GM19240 (cell line): ENCODE results near the gene TCF3.
"Not testable (repeated sequence)": the region's sequence is repeated elsewhere in the genome, so short reads cannot be mapped to it uniquely, and the experiment has no call there.

Source experiments
- DNase-seq: peaks from one replicate; pipeline ENCODE4 v3.0.0; 2011; ENCODE audit warnings: low spot score; ENCODE audit not compliant: insufficient read length

TCF3 gene

DNA sequence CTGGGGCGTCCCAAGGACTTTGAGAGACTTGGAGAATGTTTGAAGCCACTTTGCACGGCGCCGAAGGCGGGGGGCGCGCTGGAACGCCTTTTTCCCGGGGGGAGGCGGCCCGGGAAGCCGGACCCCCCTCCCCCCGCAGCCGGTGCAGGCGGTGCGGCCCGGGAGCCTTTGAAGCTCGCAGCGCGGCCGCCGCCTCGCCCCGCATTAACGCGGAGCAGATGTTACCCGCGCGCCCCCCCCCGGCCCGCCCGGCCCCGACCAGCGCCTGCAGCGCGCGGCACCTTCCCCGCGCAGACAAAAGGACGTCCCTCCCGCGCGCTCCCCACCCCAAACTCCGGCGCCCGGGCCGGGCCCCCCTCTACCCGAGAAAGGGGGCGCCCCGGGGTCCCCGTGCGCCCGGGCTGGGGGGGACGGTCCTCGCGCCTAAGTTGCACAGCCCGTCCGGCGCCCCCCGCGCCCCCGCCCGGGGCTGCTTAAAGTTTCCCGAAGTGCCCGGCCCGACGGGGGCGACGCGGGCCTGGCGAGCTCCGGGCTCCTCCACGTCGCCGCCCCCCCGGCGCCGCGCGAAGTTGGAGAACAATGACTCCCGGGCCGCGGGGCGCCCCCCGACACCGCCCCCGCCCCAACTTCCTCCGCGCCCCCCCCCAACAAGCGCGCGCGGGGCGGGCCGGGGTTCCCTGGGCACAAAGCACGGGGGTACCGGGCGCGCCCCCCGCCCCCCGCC lies 685 bp downstream of the TCF3 start:
- peak; percentile 32 for DNase-seq

DNA sequence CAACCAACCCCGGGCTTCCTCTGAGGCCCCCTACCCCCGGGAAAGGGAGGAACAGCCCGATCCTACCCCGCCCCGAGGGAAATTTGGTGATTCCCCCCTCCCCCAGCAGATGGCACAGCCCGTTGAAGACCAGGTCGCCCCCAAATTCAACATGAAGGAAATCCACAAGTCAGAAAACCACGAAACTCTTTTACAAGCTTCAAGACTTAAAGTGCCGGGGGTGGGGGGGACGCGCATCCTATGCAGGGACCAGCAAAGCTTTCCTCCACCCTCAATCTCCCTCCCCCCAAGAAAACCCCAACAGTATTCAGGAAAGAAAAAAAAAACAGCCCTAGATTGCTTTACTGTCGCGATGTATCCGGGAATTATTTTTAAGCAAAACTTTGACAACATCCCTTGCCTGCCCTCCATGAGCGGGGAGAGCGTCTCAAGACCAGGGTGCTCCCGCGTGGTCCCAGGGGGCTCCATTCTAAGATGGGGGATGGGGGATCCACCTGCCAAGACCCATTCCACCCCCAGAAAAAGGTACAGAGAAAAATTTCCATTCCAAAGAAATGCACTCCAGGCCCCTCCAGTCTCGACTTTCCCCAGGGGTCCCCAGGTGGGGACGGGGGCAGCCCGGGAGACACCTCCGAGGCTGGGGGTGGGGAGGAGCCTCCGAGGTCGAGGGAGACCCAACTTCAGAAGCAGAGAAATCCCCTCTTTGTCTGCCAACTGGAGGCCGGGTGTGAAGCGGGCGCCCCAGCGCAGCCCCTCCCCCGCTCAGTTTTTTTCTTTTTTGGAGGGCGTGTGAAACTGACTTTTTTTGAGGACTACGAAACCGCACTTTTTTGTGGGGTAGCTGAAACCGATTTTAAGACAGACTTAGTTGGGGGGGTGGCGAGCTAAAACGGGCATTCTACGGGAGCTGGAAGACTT lies 1.5 kb downstream of the TCF3 start:
- peak; percentile 66 for DNase-seq

GRCh38 chr19:1649706-1650649 lies 2.4 kb downstream of the TCF3 start:
- no peak for DNase-seq

GRCh38 chr19:1648920-1649541 lies 3.4 kb downstream of the TCF3 start:
- DNase-seq: peak; percentile 47

- DNase-seq: peak; percentile 91
Observed at GRCh38 chr19:1648459-1648849, 4.0 kb downstream of the TCF3 start.

GRCh38 chr19:1647501-1648458 lies 4.6 kb downstream of the TCF3 start:
- no peak for DNase-seq

- DNase-seq: no peak
Observed at GRCh38 chr19:1646659-1647453, 5.6 kb downstream of the TCF3 start.

DNA sequence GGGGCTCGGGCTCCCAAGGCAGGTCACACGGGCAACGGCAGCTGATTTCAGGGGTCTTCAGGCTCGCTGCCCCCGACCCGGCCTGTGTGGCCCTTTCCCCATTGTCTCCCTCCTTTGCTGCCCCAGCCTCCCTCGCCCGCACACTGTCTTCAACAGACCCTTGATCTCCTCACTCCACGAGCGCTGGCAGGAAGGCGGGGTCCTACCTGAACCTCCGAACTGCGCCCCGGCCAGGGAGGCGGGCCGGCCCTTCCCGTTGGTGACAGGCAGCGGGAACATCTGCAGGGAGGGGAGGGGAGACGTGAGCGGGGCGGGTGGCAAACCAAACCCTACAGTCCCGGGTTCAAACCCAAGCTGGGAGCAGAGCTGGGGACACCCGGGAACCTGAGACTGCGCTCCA lies 6.3 kb downstream of the TCF3 start:
- DNase-seq: no peak

GRCh38 chr19:1645299-1645698 lies 7.1 kb downstream of the TCF3 start:
- no peak for DNase-seq

GRCh38 chr19:1644070-1644469 lies 8.3 kb downstream of the TCF3 start:
- no peak for DNase-seq

GRCh38 chr19:1640893-1641448 lies 11.4 kb downstream of the TCF3 start:
- not testable (repeated sequence) for DNase-seq

- no peak for DNase-seq
Observed at GRCh38 chr19:1636325-1637236, 15.8 kb downstream of the TCF3 start.

- DNase-seq: no peak
Observed at GRCh38 chr19:1634938-1635243, 17.5 kb downstream of the TCF3 start.

- DNase-seq: no peak
Observed at GRCh38 chr19:1634242-1634937, 18.0 kb downstream of the TCF3 start.

DNA sequence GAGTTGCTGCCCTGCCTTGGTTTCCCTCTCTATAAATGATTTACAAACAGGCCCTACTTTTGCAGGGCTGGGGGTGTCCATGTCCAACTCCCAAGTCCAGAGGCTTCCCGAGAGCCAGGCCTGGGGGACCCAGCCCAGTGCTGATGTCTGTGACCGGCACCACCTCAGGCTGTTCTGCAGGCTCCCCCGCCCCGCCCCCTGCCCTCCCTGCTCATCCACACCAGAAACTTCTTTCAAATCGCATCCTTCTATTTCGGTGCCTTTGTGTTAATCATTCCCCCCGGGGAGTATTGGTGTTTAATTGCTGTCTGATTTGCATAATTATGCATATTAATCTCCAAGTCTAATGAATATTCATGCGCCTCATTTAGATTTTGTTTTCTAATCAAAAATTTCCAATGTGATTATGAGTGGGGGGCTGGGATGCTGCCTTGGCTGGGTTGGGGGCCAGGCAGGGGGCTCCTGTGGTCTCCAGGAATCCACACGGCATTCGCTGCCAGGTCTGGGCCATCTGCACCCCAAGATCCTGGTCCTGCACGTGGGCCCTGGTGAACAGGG lies 19.1 kb downstream of the TCF3 start:
- no peak for DNase-seq

- no peak for DNase-seq
Observed at GRCh38 chr19:1632462-1633268, 19.8 kb downstream of the TCF3 start.
